WI38 (cell line): ENCODE data around the gene RNF166.

Experiments
- H3K4me3 ChIP-seq: 2 replicates; pipeline ENCODE4 v1.5.1; 2011; ENCODE audit warnings: low read depth, mild to moderate bottlenecking, control low read depth, low read length
- TF ChIP-seq, protein P1 (sequence below): IDR thresholded peaks from 2 replicates; pipeline ENCODE4 v1.5.1; 2012; ENCODE audit warnings: low read depth, mild to moderate bottlenecking, control low read depth, low read length

Gene RNF166

DNA sequence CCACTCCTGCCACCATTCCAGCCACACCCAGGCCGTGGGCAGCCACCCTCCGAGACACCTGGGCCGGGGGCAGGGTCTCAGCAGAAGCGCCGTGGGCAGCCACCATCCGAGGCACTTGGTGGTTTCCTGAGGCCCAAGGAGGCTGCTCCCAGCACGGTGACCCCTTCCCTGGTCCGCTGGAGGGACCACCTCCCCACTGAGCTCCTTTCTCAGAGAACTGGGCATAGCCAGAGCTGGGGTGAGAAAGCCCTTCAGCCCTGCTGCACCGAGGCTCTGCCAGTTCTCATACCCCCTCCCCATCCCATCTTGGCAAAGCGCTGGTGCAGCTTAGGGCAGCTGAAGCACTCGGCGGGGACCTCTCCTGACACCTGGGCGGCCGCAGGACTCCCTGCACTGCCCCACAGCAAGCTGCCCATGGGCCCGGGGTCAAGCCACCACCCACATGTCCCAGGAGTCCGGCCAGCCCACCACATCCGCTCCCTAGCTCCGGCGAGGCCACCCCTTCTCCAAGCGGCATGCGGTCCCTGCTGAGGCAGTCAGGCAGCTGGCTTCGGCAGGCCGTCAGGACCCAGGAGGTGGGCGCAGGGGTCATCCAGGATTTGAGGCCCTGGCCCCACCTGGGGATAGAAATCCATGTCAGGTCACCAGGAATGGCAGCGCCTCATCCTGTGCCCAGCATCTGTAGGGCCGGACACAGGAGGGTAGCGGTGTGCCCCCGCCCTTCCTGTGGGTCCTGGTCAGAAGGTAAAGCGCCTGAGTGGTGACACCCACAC, 54.0 kb downstream of the RNF166 start:
- TF ChIP-seq, protein P1, sequence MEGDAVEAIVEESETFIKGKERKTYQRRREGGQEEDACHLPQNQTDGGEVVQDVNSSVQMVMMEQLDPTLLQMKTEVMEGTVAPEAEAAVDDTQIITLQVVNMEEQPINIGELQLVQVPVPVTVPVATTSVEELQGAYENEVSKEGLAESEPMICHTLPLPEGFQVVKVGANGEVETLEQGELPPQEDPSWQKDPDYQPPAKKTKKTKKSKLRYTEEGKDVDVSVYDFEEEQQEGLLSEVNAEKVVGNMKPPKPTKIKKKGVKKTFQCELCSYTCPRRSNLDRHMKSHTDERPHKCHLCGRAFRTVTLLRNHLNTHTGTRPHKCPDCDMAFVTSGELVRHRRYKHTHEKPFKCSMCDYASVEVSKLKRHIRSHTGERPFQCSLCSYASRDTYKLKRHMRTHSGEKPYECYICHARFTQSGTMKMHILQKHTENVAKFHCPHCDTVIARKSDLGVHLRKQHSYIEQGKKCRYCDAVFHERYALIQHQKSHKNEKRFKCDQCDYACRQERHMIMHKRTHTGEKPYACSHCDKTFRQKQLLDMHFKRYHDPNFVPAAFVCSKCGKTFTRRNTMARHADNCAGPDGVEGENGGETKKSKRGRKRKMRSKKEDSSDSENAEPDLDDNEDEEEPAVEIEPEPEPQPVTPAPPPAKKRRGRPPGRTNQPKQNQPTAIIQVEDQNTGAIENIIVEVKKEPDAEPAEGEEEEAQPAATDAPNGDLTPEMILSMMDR, result no peak

DNA sequence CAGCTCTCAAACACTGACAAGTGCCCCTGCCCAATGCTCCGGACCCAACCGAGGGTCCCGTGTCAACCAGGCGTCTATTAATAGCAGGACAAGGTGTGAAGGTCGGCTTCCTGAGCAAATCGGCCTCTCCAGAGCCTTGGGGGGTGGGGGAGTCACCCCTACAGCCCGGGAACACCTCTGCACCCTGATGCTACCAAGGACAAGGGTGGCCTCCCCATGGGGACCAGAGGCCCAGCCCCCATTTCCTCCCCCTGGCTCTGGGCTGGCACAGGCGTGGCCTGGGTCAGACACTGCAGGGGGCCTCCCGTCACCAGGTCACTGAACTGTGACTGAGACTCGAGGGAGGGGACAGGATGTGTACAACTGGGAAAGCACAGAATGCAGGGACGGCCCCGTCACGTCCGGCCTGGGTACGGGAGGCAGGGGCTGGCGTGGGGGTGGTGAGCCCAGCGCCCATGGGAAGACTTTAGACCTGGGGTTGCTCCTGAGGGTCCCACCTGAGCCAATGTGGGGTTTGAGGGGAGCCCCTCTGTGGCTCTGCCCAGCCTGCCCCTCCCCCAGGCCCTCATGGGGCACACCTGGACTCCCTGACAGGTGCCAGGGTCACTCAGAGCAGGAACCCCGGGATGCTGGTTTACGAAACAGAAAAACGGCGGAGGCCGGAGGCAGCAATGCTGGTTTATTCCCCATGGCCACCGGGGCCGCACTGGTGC, 54.8 kb downstream of the RNF166 start:
- peak overlapping the region; percentile 61 for H3K4me3 ChIP-seq
- TF ChIP-seq, protein P1, result no peak

More for the DNA sequence above, 54.0 kb downstream of the RNF166 start:
- no peak overlapping the region for H3K4me3 ChIP-seq

DNA sequence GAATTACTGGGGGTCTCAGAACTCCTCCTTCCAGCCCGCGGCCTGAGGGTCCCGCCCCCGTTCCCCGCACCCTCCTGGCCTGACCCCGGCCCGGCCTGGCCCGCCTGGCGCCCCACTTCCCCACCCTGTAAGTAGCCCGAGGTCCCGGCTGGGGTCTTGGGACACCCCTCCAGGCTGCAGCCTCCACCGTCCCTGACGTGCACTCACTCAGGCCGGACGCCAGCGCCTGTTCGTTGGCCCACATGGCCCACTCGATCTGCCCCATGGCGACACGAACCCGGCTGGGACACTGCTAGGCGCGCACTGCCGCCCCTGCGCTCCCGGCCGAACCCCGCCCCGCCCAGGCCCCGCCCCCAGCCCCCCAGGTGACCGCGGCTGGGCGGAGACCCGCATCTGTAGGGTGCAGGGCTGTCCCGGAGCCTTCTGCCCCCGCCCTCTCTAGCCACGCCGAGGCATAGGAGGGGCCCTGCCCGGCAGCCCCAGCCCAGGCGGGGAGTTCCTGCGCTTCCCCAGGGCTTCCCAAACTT, 55.4 kb downstream of the RNF166 start, which contains the start of gene CYBA:
Gene CYBA, minus strand, starts transcription at position 305 of the 527 bp plus-strand sequence. Its CDS starts 40 bp downstream, at position 265.
- H3K4me3 ChIP-seq, result peak within 1 kb of the TSS; percentile 61
- TF ChIP-seq, protein P1, result no peak

DNA sequence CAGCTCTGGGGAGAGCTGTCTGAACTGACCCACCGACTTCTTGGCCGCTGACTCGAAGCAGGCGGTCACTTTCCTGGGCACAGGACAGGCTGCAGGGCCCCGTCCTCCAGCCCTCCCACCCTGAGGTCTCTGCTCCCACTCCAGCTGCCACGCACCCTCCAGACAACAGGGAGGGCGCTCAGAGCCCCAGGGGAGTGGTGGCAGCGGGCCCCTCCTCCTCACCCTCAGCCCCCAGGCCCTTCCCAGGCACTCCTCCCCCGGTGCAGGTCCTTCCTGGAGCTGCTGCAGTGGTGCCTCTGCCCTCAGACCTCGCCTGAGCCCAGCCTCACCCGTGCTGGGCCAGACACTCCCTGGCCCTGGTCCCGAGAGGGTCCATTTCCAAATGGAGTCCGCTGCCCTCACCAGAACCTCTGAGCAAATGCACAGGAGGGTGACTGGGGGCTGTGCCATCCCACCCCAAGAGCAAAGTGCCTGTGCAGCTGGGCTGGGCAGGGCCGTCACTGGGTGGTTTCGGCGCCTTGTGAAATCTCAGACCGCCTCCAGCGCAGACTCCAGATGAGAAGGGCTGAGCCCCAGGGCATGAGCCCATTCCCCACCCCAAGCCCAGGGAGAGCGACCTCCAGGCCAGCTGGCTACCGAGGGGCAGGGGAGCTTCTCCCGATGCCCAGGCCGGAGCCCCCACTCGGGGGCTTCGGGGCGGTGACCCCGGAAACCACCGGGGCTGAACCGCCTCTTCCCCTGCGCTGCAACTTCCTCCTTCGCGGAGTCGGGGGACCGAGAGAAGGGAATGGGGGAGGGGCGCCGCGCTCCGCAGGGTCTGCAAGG, 56.1 kb downstream of the RNF166 start:
- TF ChIP-seq, protein P1, result no peak
- peak overlapping the region; percentile 61 for H3K4me3 ChIP-seq

DNA sequence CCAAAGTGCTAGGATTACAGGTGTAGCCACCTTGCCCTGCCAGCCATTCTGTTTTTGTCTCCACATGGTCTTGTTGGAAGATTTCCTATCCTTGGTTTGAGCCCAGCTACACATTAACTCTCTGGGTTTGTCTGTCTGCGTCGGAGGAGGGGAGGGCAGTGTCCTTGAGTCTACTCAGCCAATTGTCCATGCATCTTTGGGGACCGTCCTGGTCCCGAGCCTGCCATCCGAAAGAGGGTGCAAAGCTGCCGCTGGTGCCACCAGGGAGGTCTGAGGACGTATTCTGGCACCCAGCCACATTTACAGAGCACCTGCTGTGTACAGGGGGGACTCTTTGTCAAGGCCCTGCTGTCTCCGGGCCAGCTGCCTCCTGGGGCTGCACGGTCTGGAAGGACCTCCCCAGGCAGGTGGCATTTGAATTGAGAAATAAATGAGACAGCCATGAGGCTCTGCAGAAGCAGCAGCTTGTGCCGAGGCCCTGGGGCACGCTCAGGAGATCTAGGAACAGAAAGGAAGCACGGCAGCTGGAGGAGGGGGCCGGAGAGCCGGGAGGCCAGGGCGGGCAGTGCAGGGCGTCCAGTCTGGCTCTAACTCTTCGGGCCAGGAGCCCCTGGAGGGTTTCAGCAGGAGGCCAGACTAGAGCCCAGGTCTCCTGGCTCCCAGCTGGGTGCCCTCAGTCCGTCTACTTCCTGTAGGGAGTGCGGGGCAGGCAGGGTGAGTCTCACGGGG, 56.8 kb downstream of the RNF166 start:
- TF ChIP-seq, protein P1, result no peak
- H3K4me3 ChIP-seq, result no peak overlapping the region; the same call in 1 of the 2 replicates

DNA sequence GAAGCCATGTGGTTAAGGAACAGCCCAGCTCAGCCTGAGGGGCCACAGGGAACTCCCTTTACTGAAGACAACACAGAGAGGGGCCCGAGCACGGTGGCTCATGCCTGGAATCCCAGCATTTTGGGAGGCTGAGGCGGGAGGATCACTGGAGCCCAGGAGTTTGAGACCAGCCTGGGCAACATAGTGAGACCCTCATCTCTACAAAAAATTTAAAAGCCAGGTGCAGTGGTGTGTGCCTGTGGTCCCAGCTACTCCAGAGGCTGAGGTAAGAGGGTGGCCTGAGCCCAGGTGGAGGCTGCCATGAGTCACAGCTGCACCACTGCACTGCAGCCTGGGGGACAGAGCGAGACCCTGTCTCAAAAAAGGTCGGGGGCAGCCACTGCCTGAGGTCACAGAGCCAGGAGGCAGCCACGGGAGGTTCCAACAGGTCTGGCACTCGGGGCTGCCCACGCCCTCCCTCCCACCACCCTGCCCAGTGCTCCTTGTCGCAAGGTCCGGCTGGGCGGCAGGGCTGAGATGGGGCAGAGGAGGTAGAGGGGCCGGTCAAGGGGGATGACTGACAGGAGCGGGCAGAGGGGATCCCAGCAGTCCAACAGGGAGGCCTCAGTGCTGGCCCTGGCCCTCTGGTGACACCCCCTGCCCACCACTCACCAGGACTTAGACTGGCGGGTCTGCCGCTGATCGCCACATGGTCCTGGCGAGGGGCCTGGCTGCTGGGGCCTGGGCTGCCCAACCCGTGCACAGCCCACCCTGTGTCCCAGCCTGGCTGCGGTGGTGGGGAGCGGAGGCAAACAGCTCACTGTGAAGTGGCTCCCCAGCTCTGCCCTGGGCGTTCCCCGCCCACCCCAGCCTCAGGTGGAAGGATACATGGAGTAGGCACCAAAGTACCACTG, 58.8 kb downstream of the RNF166 start:
- no peak overlapping the region for H3K4me3 ChIP-seq
- TF ChIP-seq, protein P1, result no peak
